HepG2 (cell line): ENCODE results near the gene AP5Z1. TPM values are rescaled to one million over a fixed set of nuclear protein-coding genes. Genes with fewer than 3 reads are reported as not detected.

Source experiments
- HDAC1 ChIP-seq: sonication (generic); formaldehyde crosslinking; IDR thresholded peaks from 2 replicates; pipeline ENCODE4 v1.5.1; 2020; ENCODE audit warnings: mild to moderate bottlenecking, missing genetic modification reagents
- KLF15 ChIP-seq: sonication (generic); formaldehyde crosslinking; IDR thresholded peaks from 2 replicates; pipeline ENCODE4 v1.8.1; 2023; ENCODE audit warnings: borderline replicate concordance, mild to moderate bottlenecking, inconsistent platforms, missing genetic modification reagents, mixed read lengths
- LBX2 ChIP-seq: sonication (generic); formaldehyde crosslinking; IDR thresholded peaks from 2 replicates; pipeline ENCODE4 v1.5.0; 2020; ENCODE audit warnings: missing genetic modification reagents, mild to moderate bottlenecking, borderline replicate concordance
- PCBP1 ChIP-seq: fragments of 200-400 bp; formaldehyde crosslinking; IDR thresholded peaks from 2 replicates; pipeline ENCODE4 v1.6.1; 2017; ENCODE audit warnings: mild to moderate bottlenecking, low read depth, low read length, borderline replicate concordance
- RAD51 ChIP-seq: fragments of 450-650 bp; IDR thresholded peaks from 2 replicates; pipeline ENCODE4 v1.6.1; 2016; ENCODE audit warnings: borderline replicate concordance
- SMARCE1 ChIP-seq: fragments of 450-650 bp; IDR thresholded peaks from 2 replicates; pipeline ENCODE4 v1.6.1; 2017; ENCODE audit warnings: borderline replicate concordance
- SMC3 ChIP-seq: IDR thresholded peaks from 2 replicates; pipeline ENCODE4 v1.6.1; 2011; ENCODE audit warnings: low read length, improper control_type of control experiment
- TGIF2 ChIP-seq: IDR thresholded peaks from 2 replicates; pipeline ENCODE4 v1.6.1; 2016; ENCODE audit warnings: control low read depth, missing compliant biosample characterization
- ZHX2 ChIP-seq, 2 experiments: sonication (generic) in 1 of 2; formaldehyde crosslinking in 1 of 2; IDR thresholded peaks; 2 replicates each; pipeline versions ENCODE4 v1.6.1 to v1.9.0; 2014 to 2022; ENCODE audit warnings: antibody characterized with exemption in 1 of 2, borderline replicate concordance in 1 of 2, inconsistent platforms in 1 of 2, low read depth in 1 of 2, missing genetic modification reagents in 1 of 2
- ZNF17 ChIP-seq: sonication (generic); formaldehyde crosslinking; IDR thresholded peaks from 2 replicates; pipeline ENCODE4 v1.5.0; 2020; ENCODE audit warnings: mild to moderate bottlenecking, missing genetic modification reagents
- ZNF205 ChIP-seq: IDR thresholded peaks from 2 replicates; pipeline ENCODE4 v1.6.1; 2018; ENCODE audit warnings: missing biosample characterization, missing genetic modification reagents
- ZNF33A ChIP-seq: sonication (generic); formaldehyde crosslinking; IDR thresholded peaks from 2 replicates; pipeline ENCODE4 v1.5.1; 2020; ENCODE audit warnings: missing genetic modification reagents, mild to moderate bottlenecking, moderate library complexity, borderline replicate concordance
- ZNF512B ChIP-seq: sonication (generic); formaldehyde crosslinking; IDR thresholded peaks from 2 replicates; pipeline ENCODE4 v1.5.1; 2020; ENCODE audit warnings: missing genetic modification reagents, mild to moderate bottlenecking, borderline replicate concordance
- ZNF580 ChIP-seq: IDR thresholded peaks from 2 replicates; pipeline ENCODE4 v1.6.1; 2016; ENCODE audit warnings: low read depth, borderline replicate concordance
- ZNF598 ChIP-seq: sonication (generic); formaldehyde crosslinking; IDR thresholded peaks from 2 replicates; pipeline ENCODE4 v1.5.1; 2020; ENCODE audit warnings: mild to moderate bottlenecking, missing genetic modification reagents, borderline replicate concordance
- ZNF720 ChIP-seq: sonication (generic); formaldehyde crosslinking; IDR thresholded peaks from 2 replicates; pipeline ENCODE4 v1.4.0; 2020; ENCODE audit warnings: missing genetic modification reagents
- ZNF879 ChIP-seq: sonication (generic); formaldehyde crosslinking; IDR thresholded peaks from 2 replicates; pipeline ENCODE4 v1.8.1; 2023; ENCODE audit warnings: missing genetic modification reagents
- ZUFSP ChIP-seq: sonication (generic); formaldehyde crosslinking; IDR thresholded peaks from 2 replicates; pipeline ENCODE4 v1.9.0; 2021; ENCODE audit warnings: missing genetic modification reagents, mild to moderate bottlenecking, borderline replicate concordance
- polyA plus RNA-seq, 8 experiments: library from polyadenylated mRNA; depleted of rRNA in 3 of 8; stranded (reverse) in 7 of 8; unstranded in 1 of 8; fragments of >200 nt; fragmentation: Illumina TruSeq in 4 of 8; extraction: Trizol in 4 of 8; gene quantifications; 2 replicates each; pipeline versions ENCODE4 v1.2.1 to v1.2.3, GENCODE V29; 2011 to 2016; ENCODE audit warnings: low read depth in 4 of 8, missing spikeins in 1 of 8, mixed read lengths in 1 of 8; ENCODE audit not compliant: insufficient read depth in 1 of 8
- total RNA-seq, 5 experiments: library from RNA; depleted of rRNA; stranded (reverse); fragments of >200 nt; fragmentation: Illumina TruSeq; extraction: Trizol; gene quantifications; 2 replicates each; pipeline ENCODE4 v1.2.3, GENCODE V29; 2016; ENCODE audit warnings: low read depth in 1 of 5

AP5Z1 gene
- total and polyA plus RNA-seq, 2 of the 13 experiments (the other 11 are each of a cell fraction or from before 2014, with no cell fraction given) = 9.3 to 15.1 TPM

- TF ChIP-seq ZHX2 (IDR thresholded peaks at IDR 0.05; ENCODE audit: low read depth) (peak; percentile 56; the same call in 1 of the 2 replicates), ZHX2 (CRISPR knock-in tag; IDR thresholded peaks at IDR 0.05; ENCODE audit: borderline replicate concordance) (no peak), ZNF512B (CRISPR knock-in tag) (no peak), ZNF205 (no peak), ZNF720 (CRISPR knock-in tag) (no peak), PCBP1 (peak; percentile 38; the same call in 1 of the 2 replicates), KLF15 (CRISPR knock-in tag) (no peak), RAD51 (peak; percentile 100), TGIF2 (CRISPR knock-in tag) (peak; percentile 85), ZNF580 (0 out of 2 replicates have a peak, but pooled peaks have one; percentile 57), SMARCE1 (no peak), ZNF17 (no peak), LBX2 (CRISPR knock-in tag) (no peak), HDAC1 (CRISPR knock-in tag) (peak; percentile 99), ZNF33A (CRISPR knock-in tag) (no peak; the same call in 1 of the 2 replicates), ZUFSP (CRISPR knock-in tag) (no peak), SMC3 (no peak), ZNF598 (CRISPR knock-in tag) (peak; percentile 87; the same call in 1 of the 2 replicates), ZNF879 (CRISPR knock-in tag) (no peak)
These were observed at the start of gene AP5Z1 (continued) for GRCh38 chr7:4775250-4775847.
